ENCODE data around the gene SLC45A3. TPM values are rescaled to one million over a fixed set of nuclear protein-coding genes. Genes with fewer than 3 reads are reported as not detected.

Gene SLC45A3
- polyA plus RNA-seq, 1 donor (not counting 4 experiments of a cell fraction or from before 2014, with no cell fraction given) = 2.5 TPM

DNA sequence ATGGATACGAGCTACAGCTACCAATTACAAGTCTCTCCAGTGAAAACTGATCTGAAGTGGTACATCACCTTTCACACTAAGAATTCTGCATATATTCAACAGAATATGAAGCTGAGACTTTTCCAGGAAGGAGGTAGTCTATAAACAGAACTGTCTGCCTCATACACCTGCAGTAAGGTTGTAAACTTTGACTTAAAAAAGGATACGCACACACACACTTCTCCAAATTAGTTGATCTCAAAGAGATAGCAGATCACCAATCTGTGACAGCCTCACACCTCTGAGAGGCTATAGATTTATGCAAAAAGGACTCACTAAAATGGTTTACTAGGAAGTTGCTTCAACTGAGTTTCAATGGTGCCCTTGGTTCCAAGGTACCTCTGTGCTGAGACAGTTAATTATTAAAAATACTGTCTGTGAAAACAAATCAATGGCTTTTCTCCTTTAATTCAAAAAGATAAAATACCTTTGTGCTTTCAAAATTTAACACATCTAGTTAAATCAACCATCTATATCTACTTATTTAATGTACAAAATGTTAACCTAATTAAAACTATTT, 66.4 kb downstream of the SLC45A3 start:
- DNase-seq (ENCODE audit: low read depth, low spot score) = no peak
- H3K27me3 ChIP-seq (ENCODE audit: control insufficient read depth, extremely low read depth, insufficient read depth, low read length) = no peaks in the 10 kb centered on the region
- dilution Hi-C loops (cut with MboI; ENCODE audit: extremely low pct_ligation_motif_present, low sequenced_read_pairs) = no loop called here

DNA sequence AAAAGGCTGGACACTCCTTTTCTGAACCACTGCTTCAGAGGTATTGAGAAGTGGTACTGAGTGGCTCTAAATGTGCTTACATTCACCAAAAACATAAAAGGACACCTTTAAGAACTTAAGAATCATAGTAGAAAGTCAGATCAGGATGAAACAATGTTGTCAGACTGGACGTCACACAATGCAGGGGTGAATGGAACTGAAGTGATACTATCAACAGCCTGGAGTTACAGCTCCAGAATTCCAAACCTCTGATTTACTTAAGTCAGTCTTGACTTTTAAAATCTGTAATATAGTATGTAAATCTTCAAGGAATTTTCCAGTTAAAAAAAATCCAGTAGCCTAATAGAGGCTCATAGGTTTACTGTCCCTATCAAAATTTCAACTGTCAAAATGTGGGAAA, 67.8 kb downstream of the SLC45A3 start:
- Histone ChIP-seq H3K27me3 (ENCODE audit: control insufficient read depth, extremely low read depth, insufficient read depth, low read length) (no peaks in the 10 kb centered on the region), H3K4me1 (ENCODE audit: control insufficient read depth, extremely low read depth, insufficient read depth, low read length) (peaks cover 28% of the 10 kb centered on the region), H3K9ac (ENCODE audit: control insufficient read depth, extremely low read depth, insufficient read depth, low read length) (no peak overlapping the region), H3K27ac (ENCODE audit: control insufficient read depth, insufficient read depth, low read length) (no peak overlapping the region), H3K4me2 (ENCODE audit: control insufficient read depth, extremely low read depth, insufficient read depth, low read depth, low read length) (no peak overlapping the region), H3K9me3 (ENCODE audit: control insufficient read depth, low read depth, low read length) (no peaks in the 10 kb centered on the region), H3K9me1 (ENCODE audit: control insufficient read depth, extremely low read depth, insufficient read depth, low read length) (no peaks in the 10 kb centered on the region), H4K20me1 (ENCODE audit: control insufficient read depth, extremely low read depth, insufficient read depth, low read length) (no peaks in the 10 kb centered on the region), H3K36me3 (ENCODE audit: control insufficient read depth in 2 of 2, extremely low read depth in 1 of 2, insufficient read depth in 2 of 2, low read length in 2 of 2) (peaks cover 0 to 3% of the 10 kb centered on the region in 2 experiments), H2AFZ (ENCODE audit: control insufficient read depth, low read length) (no peak overlapping the region), H3K79me2 (ENCODE audit: control insufficient read depth, insufficient read depth, low read length) (peaks cover 2% of the 10 kb centered on the region), H3K4me3 (ENCODE audit: control insufficient read depth in 2 of 3, extremely low read depth in 1 of 3, insufficient read depth in 2 of 3, low read depth in 1 of 3, low read length in 3 of 3) (no peak overlapping the region)
- DNase-seq (ENCODE audit: low read depth, low spot score) = no peak
- FAIRE-seq = no peak
- no peak for TF ChIP-seq EZH2 (IDR thresholded peaks at IDR 0.05; ENCODE audit: low read length)
- TF ChIP-seq, protein P1, sequence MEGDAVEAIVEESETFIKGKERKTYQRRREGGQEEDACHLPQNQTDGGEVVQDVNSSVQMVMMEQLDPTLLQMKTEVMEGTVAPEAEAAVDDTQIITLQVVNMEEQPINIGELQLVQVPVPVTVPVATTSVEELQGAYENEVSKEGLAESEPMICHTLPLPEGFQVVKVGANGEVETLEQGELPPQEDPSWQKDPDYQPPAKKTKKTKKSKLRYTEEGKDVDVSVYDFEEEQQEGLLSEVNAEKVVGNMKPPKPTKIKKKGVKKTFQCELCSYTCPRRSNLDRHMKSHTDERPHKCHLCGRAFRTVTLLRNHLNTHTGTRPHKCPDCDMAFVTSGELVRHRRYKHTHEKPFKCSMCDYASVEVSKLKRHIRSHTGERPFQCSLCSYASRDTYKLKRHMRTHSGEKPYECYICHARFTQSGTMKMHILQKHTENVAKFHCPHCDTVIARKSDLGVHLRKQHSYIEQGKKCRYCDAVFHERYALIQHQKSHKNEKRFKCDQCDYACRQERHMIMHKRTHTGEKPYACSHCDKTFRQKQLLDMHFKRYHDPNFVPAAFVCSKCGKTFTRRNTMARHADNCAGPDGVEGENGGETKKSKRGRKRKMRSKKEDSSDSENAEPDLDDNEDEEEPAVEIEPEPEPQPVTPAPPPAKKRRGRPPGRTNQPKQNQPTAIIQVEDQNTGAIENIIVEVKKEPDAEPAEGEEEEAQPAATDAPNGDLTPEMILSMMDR (optimal IDR thresholded peaks at IDR 0.05 in 1 of 3, IDR thresholded peaks at IDR 0.05 in 1 of 3, conservative IDR thresholded peaks at IDR 0.05 in 1 of 3; ENCODE audit: extremely low read depth in 1 of 3, insufficient read depth in 2 of 3, low read length in 3 of 3) = no peak
- dilution Hi-C loops (cut with MboI; ENCODE audit: extremely low pct_ligation_motif_present, low sequenced_read_pairs) = no loop called here

More for the DNA sequence above, 66.4 kb downstream of the SLC45A3 start:
- H3K9me1 ChIP-seq (ENCODE audit: control insufficient read depth, extremely low read depth, insufficient read depth, low read length) = no peaks in the 10 kb centered on the region
- peaks cover 1 to 3% of the 10 kb centered on the region in 2 experiments for H3K36me3 ChIP-seq (ENCODE audit: control insufficient read depth in 2 of 2, extremely low read depth in 1 of 2, insufficient read depth in 2 of 2, low read length in 2 of 2)
- H3K4me2 ChIP-seq (ENCODE audit: control insufficient read depth, extremely low read depth, insufficient read depth, low read depth, low read length) = no peak overlapping the region
- H3K79me2 ChIP-seq (ENCODE audit: control insufficient read depth, insufficient read depth, low read length) = peaks cover 2% of the 10 kb centered on the region
- TF ChIP-seq, protein P1 (optimal IDR thresholded peaks at IDR 0.05 in 1 of 3, IDR thresholded peaks at IDR 0.05 in 1 of 3, conservative IDR thresholded peaks at IDR 0.05 in 1 of 3; ENCODE audit: extremely low read depth in 1 of 3, insufficient read depth in 2 of 3, low read length in 3 of 3) = no peak
- TF ChIP-seq EZH2 (IDR thresholded peaks at IDR 0.05; ENCODE audit: low read length) = no peak
- no peak overlapping the region for H3K27ac ChIP-seq (ENCODE audit: control insufficient read depth, insufficient read depth, low read length)
- H3K4me3 ChIP-seq (ENCODE audit: control insufficient read depth in 2 of 3, extremely low read depth in 1 of 3, insufficient read depth in 2 of 3, low read depth in 1 of 3, low read length in 3 of 3) = no peak overlapping the region
- FAIRE-seq = no peak
- H4K20me1 ChIP-seq (ENCODE audit: control insufficient read depth, extremely low read depth, insufficient read depth, low read length) = no peaks in the 10 kb centered on the region
- H3K9me3 ChIP-seq (ENCODE audit: control insufficient read depth, low read depth, low read length) = no peaks in the 10 kb centered on the region
- no peak overlapping the region for H3K9ac ChIP-seq (ENCODE audit: control insufficient read depth, extremely low read depth, insufficient read depth, low read length)
- peaks cover 28% of the 10 kb centered on the region for H3K4me1 ChIP-seq (ENCODE audit: control insufficient read depth, extremely low read depth, insufficient read depth, low read length)
- H2AFZ ChIP-seq (ENCODE audit: control insufficient read depth, low read length) = no peak overlapping the region

All from keratinocyte (primary cell).